IMR-90 (cell line): ENCODE results near the gene ACTN1. TPM values are rescaled to one million over a fixed set of nuclear protein-coding genes. Genes with fewer than 3 reads are reported as not detected.

Experiments used
- ATAC-seq: fragments of 200-7000 bp; cut with Tn5 transposase; 2 replicates; pipeline ENCODE4 v1.9.1; 2020; ENCODE audit warnings: low read depth, mild to moderate bottlenecking, moderate library complexity
- BruUV-seq: library from RNA; stranded (reverse); fragments of 400-500 nt; replicated peaks from 2 replicates; lab custom pipeline; 2021; lab: Mats Ljungman, UMichigan
- CTCF ChIA-PET: fragments of 300-600 bp; formaldehyde crosslinking; extraction: SDS; loops from one replicate; lab custom pipeline; 2021; ENCODE audit warnings: antibody characterized with exemption; lab: Yijun Ruan, JAX
- POLR2A ChIA-PET: fragments of 300-600 bp; sonication (Branson Sonifier 250); formaldehyde crosslinking; loops from one replicate; lab custom pipeline; 2022; ENCODE audit warnings: antibody characterized with exemption; ENCODE audit not compliant: unreplicated experiment; lab: Charles Lee
- DNase-seq: peaks from one replicate; pipeline ENCODE4 v3.0.0; 2013
- H2AFZ ChIP-seq: replicated peaks from 2 replicates; pipeline ENCODE3; 2013; ENCODE audit warnings: low read length, mild to moderate bottlenecking; ENCODE audit not compliant: poor library complexity
- H2AK5ac ChIP-seq: 2 replicates; pipeline ENCODE4 v1.6.1; 2013; ENCODE audit warnings: low read depth, low read length, inconsistent platforms
- H2AK9ac ChIP-seq: replicated peaks from 2 replicates; pipeline ENCODE3; 2013; ENCODE audit warnings: mild to moderate bottlenecking, low read depth, low read length, moderate library complexity; ENCODE audit not compliant: poor library complexity
- H2BK120ac ChIP-seq: 2 replicates; pipeline ENCODE4 v1.6.1; 2013; ENCODE audit warnings: low read depth, low read length, inconsistent platforms
- H2BK15ac ChIP-seq: 3 replicates; pipeline ENCODE4 v1.6.1; 2013; ENCODE audit warnings: low read depth, low read length, inconsistent platforms
- H2BK20ac ChIP-seq: 2 replicates; pipeline ENCODE4 v1.6.1; 2013; ENCODE audit warnings: low read depth, mild to moderate bottlenecking, inconsistent platforms, low read length, moderate library complexity
- H2BK5ac ChIP-seq: 2 replicates; pipeline ENCODE4 v1.6.1; 2013; ENCODE audit warnings: mild to moderate bottlenecking, low read depth, low read length, inconsistent platforms; ENCODE audit not compliant: poor library complexity, severe bottlenecking
- H3K14ac ChIP-seq: replicated peaks from 2 replicates; pipeline ENCODE4 v1.6.1; 2013; ENCODE audit warnings: low read depth, low read length, inconsistent platforms
- H3K18ac ChIP-seq: 2 replicates; pipeline ENCODE4 v1.6.1; 2013; ENCODE audit warnings: low read depth, low read length, control low read depth
- H3K23ac ChIP-seq: 2 replicates; pipeline ENCODE4 v1.6.1; 2013; ENCODE audit warnings: low read depth, low read length, inconsistent platforms
- H3K27ac ChIP-seq: 2 replicates; pipeline ENCODE4 v1.5.1; 2013; ENCODE audit warnings: mild to moderate bottlenecking, control low read depth, low read length; ENCODE audit not compliant: insufficient read depth
- H3K27me3 ChIP-seq: 2 replicates; pipeline ENCODE4 v1.6.1; 2013; ENCODE audit warnings: low read length; ENCODE audit not compliant: control insufficient read depth, insufficient read depth
- H3K36me3 ChIP-seq: 2 replicates; pipeline ENCODE4 v1.6.1; 2013; ENCODE audit warnings: low read length, mixed read lengths; ENCODE audit not compliant: control insufficient read depth, insufficient read depth
- H3K4ac ChIP-seq: 2 replicates; pipeline ENCODE4 v1.6.1; 2013; ENCODE audit warnings: low read depth, low read length, inconsistent platforms
- H3K4me1 ChIP-seq: 2 replicates; pipeline ENCODE4 v1.6.1; 2013; ENCODE audit warnings: low read length, mixed read lengths; ENCODE audit not compliant: control insufficient read depth, insufficient read depth
- H3K4me2 ChIP-seq: 2 replicates; pipeline ENCODE4 v1.6.1; 2013; ENCODE audit warnings: low read depth, mild to moderate bottlenecking, control low read depth, low read length, moderate library complexity
- H3K4me3 ChIP-seq: 2 replicates; pipeline ENCODE4 v1.5.1; 2013; ENCODE audit warnings: low read depth, mild to moderate bottlenecking, control low read depth, low read length, moderate library complexity; ENCODE audit not compliant: insufficient read depth
- H3K56ac ChIP-seq: 2 replicates; pipeline ENCODE4 v1.6.1; 2013; ENCODE audit warnings: low read length, inconsistent platforms; ENCODE audit not compliant: insufficient read depth; ENCODE audit errors: extremely low read depth
- H3K79me1 ChIP-seq, 2 experiments: 2 replicates each; pipeline ENCODE4 v1.6.1; 2013; ENCODE audit warnings: low read length in 2 of 2, inconsistent platforms in 1 of 2, low read depth in 1 of 2
- H3K9ac ChIP-seq: 2 replicates; pipeline ENCODE4 v1.6.1; 2013; ENCODE audit warnings: low read depth, low read length, control low read depth
- H3K9me1 ChIP-seq: 2 replicates; pipeline ENCODE4 v1.6.1; 2013; ENCODE audit warnings: low read length, inconsistent platforms; ENCODE audit not compliant: insufficient read depth
- H3K9me3 ChIP-seq: 2 replicates; pipeline ENCODE4 v1.6.1; 2013; ENCODE audit warnings: low read length; ENCODE audit not compliant: control insufficient read depth, insufficient read depth
- H4K20me1 ChIP-seq: 2 replicates; pipeline ENCODE4 v1.6.1; 2013; ENCODE audit warnings: low read length, inconsistent platforms; ENCODE audit not compliant: insufficient read depth
- H4K5ac ChIP-seq: 2 replicates; pipeline ENCODE4 v1.6.1; 2013; ENCODE audit warnings: mild to moderate bottlenecking, low read depth, low read length, control low read depth
- H4K8ac ChIP-seq, 2 experiments: 2 replicates each; pipeline ENCODE4 v1.6.1; 2013; ENCODE audit warnings: low read depth in 2 of 2, low read length in 2 of 2, control low read depth in 1 of 2, inconsistent platforms in 1 of 2
- H4K91ac ChIP-seq: 2 replicates; pipeline ENCODE4 v1.6.1; 2013; ENCODE audit warnings: low read depth, low read length, inconsistent platforms; ENCODE audit not compliant: insufficient read depth
- BHLHE40 ChIP-seq: fragments of 150-350 bp; IDR thresholded peaks from 2 replicates; pipeline ENCODE4 v1.6.1; 2016; ENCODE audit warnings: mild to moderate bottlenecking, low read depth, low read length
- CEBPB ChIP-seq: IDR thresholded peaks from 2 replicates; pipeline ENCODE4 v1.6.1; 2012; ENCODE audit warnings: low read depth, low read length, improper control_type of control experiment
- ELK1 ChIP-seq: fragments of 150-350 bp; IDR thresholded peaks from 2 replicates; pipeline ENCODE4 v1.6.1; 2016; ENCODE audit warnings: low read depth, mild to moderate bottlenecking, low read length, moderate library complexity, borderline replicate concordance
- FOS ChIP-seq: fragments of 150-350 bp; IDR thresholded peaks from 2 replicates; pipeline ENCODE4 v1.6.1; 2016; ENCODE audit warnings: low read depth, low read length
- RCOR1 ChIP-seq: IDR thresholded peaks from 2 replicates; pipeline ENCODE4 v1.6.1; 2012; ENCODE audit warnings: mild to moderate bottlenecking, low read length, improper control_type of control experiment; ENCODE audit not compliant: insufficient replicate concordance
- SMC3 ChIP-seq: fragments of 150-350 bp; IDR thresholded peaks from 2 replicates; pipeline ENCODE4 v1.6.1; 2016; ENCODE audit warnings: low read depth, mild to moderate bottlenecking, antibody characterized with exemption, low read length, moderate library complexity
- WGBS, 2 experiments: methylation state at CpG; one replicate each; pipeline versions ENCODE4 v1.1.5 to v1.1.7; 2013; ENCODE audit warnings: missing lambda C conversion rate in 2 of 2; ENCODE audit not compliant: insufficient read length in 1 of 2; ENCODE audit errors: extremely low coverage in 2 of 2; 5-methylcytosine and 5-hydroxymethylcytosine counted together
- dilution Hi-C: fragments of 300-500 bp; cut with HindIII; formaldehyde crosslinking; loops from one replicate; pipeline ENCODE4 v1.14.3; 2018; ENCODE audit warnings: low sequenced_read_pairs; ENCODE audit not compliant: unreplicated experiment
- in situ Hi-C: fragments of 300-500 bp; cut with MboI; formaldehyde crosslinking; loops from 3 replicates; pipeline ENCODE4 v1.14.3; 2019; ENCODE audit warnings: low sequenced_read_pairs, inconsistent platforms, mixed read lengths
- intact Hi-C: fragments of 100-400 bp; cut with micrococcal nuclease; formaldehyde crosslinking; loops from 2 replicates; pipeline ENCODE4 v1.10.0; 2022
- polyA plus RNA-seq, 3 experiments: library from polyadenylated mRNA; depleted of rRNA; stranded (reverse); fragments of >200 nt; gene quantifications; 2 replicates each; pipeline ENCODE4 v1.2.3, GENCODE V29; 2012; ENCODE audit warnings: low replicate concordance in 1 of 3
- total RNA-seq: library from RNA; depleted of rRNA; stranded (reverse); fragments of >200 nt; gene quantifications from 2 replicates; pipeline ENCODE4 v1.2.3, GENCODE V29; 2012
- TF ChIP-seq, protein P1 (sequence below): fragments of 150-350 bp; IDR thresholded peaks from 2 replicates; pipeline ENCODE4 v1.6.1; 2017; ENCODE audit warnings: mild to moderate bottlenecking, antibody characterized with exemption, low read length, low read depth

ACTN1 gene
- total and polyA plus RNA-seq, 2 of the 4 experiments (the other 2 are of a cell fraction): 684 to 766 TPM

DNA sequence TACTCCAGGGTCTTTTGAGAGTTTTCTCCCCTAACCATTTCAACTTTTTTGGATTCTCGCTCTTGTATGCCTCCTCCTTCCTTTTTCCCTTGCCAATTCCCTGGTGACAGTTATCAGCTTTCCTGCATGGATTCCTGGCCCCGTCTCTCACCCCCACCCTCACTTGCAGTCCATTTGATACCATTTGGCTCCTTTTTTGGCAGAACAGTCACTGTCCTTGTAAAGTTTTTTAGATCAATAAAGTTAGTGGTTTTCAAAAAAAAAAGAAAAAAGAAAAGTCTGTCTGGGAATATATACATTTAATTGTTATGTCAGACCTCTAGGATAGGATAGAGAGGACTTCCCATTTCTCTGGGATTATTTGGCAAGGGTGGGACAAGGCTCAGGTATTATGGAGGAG is 42.1 kb downstream of the ACTN1 start:
- intact Hi-C loops (no loop called here), dilution Hi-C loops (no loop called here), in situ Hi-C loops (no loop called here)
- H3K23ac ChIP-seq: peak overlapping the region; percentile 49
- H3K27me3 ChIP-seq: no peaks in the 10 kb centered on the region
- no peak overlapping the region for H2BK120ac ChIP-seq
- DNase-seq (no peak), ATAC-seq (no peak)
- H4K91ac ChIP-seq: no peak overlapping the region
- ChIA-PET POLR2A (no interaction called here), CTCF (no interaction called here)
- no peak overlapping the region for H2AFZ ChIP-seq
- no peak overlapping the region for H4K8ac ChIP-seq
- H2AK9ac ChIP-seq: no peak overlapping the region
- peaks cover 100% of the 10 kb centered on the region for H4K20me1 ChIP-seq
- H3K36me3 ChIP-seq: peaks cover 29% of the 10 kb centered on the region
- H2BK15ac ChIP-seq: no peak overlapping the region
- no TSS peak for BruUV-seq
- no peaks in the 10 kb centered on the region for H3K9me3 ChIP-seq
- H2BK20ac ChIP-seq: no peak overlapping the region
- peaks cover 57% of the 10 kb centered on the region for H3K9me1 ChIP-seq
- no peak overlapping the region for H2AK5ac ChIP-seq
- peaks cover 0 to 70% of the 10 kb centered on the region in 2 experiments; a peak in 2 of 4 replicates for H3K79me1 ChIP-seq
- H3K4me3 ChIP-seq: no peak overlapping the region
- WGBS, 2 experiments: no CpG with 5 or more reads among the region's 2 CpGs
- H4K5ac ChIP-seq: no peak overlapping the region
- no peak overlapping the region for H3K18ac ChIP-seq
- no peak overlapping the region for H3K9ac ChIP-seq
- peak overlapping the region; percentile 3 for H2BK5ac ChIP-seq
- no peak overlapping the region for H3K56ac ChIP-seq
- 0 out of 2 replicates have a peak overlapping the region, but pooled peaks have one; percentile 12 for H3K14ac ChIP-seq
- H3K27ac ChIP-seq: no peak overlapping the region; the same call in 1 of the 2 replicates
- H3K4me2 ChIP-seq: no peak overlapping the region
- TF ChIP-seq ELK1: no peak
- TF ChIP-seq, protein P1, sequence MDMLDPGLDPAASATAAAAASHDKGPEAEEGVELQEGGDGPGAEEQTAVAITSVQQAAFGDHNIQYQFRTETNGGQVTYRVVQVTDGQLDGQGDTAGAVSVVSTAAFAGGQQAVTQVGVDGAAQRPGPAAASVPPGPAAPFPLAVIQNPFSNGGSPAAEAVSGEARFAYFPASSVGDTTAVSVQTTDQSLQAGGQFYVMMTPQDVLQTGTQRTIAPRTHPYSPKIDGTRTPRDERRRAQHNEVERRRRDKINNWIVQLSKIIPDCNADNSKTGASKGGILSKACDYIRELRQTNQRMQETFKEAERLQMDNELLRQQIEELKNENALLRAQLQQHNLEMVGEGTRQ: no peak
- TF ChIP-seq CEBPB: no peak
- TF ChIP-seq FOS: no peak
- TF ChIP-seq RCOR1: no peak
- TF ChIP-seq SMC3: no peak
- TF ChIP-seq BHLHE40: no peak
- H3K4me1 ChIP-seq: peaks cover 57% of the 10 kb centered on the region
- no peak overlapping the region for H3K4ac ChIP-seq
